D341Med (cell line): Measurements from ENCODE around the gene FAH.
"Not testable (repeated sequence)": the region's sequence is repeated elsewhere in the genome, so short reads cannot be mapped to it uniquely, and the experiment has no call there.

Experiments used
- DNase-seq: peaks from one replicate; pipeline ENCODE4 v3.0.0; 2012; ENCODE audit warnings: low spot score

FAH gene

GRCh38 chr15:80151576-80151975, 1.2 kb upstream of the FAH start:
- DNase-seq, result no peak

- DNase-seq, result peak; percentile 95
Measured at GRCh38 chr15:80152180-80152895, 461 bp upstream of the FAH start.

DNA sequence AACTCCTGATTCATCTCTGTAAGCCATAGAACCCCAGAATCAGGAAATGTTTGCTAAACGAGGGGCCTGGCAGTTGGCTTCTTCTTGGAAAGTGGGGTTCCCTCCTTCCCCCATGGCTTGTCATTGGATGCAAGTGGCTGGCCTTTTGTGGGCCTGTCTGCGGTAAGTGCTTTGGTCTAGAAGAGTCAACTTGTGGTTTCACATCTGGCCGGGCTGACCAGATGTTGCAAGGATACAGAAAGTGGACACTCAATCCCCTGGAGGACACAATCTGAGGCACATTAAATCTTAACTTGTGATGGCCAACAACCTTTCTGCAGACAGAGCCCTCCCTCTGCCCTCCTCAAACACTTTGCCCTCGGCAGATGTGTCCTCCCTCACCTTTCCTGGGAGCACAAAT, 1.1 kb downstream of the FAH start:
- DNase-seq, result no peak

DNA sequence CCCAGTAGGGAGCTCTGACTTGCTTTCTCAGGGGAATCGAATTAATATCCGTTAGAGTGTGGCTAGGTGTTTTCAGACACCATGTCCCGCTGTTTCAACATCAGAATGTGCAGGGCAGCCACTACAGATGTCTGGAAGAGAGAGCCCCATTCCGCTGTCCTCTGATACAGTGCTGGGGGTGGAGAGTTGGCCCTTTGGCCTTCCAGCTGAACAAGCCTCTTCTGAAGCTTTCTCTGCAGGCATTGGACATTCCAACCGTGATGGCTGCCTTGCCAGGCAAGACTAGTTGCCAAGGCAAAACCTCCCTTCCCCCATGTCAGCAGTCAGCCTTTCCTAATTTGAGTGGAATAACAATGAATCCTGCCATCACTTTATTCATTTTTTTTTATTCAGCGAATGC, 1.5 kb downstream of the FAH start:
- no peak for DNase-seq

DNA sequence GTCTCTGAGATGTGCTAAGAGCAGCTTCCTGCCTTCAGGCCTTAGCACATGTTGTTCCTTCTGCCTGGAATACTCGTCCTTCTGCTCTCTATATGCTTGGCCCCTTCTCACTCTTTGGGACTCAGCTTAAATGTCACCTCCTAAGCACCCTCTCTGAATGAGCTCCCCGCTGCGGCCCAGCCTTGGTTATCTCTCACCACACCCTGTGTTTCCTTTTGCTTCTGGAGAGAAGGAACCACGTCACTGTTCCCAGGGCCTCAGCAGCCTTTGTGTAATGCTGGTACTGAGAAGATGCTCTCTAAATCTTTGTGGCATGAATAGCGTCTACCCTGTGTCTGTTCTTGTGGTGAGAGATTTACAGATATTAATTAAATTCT, 2.2 kb downstream of the FAH start:
- no peak for DNase-seq

- DNase-seq, result not testable (repeated sequence)
Measured at GRCh38 chr15:80155378-80156175, 2.8 kb downstream of the FAH start.

DNA sequence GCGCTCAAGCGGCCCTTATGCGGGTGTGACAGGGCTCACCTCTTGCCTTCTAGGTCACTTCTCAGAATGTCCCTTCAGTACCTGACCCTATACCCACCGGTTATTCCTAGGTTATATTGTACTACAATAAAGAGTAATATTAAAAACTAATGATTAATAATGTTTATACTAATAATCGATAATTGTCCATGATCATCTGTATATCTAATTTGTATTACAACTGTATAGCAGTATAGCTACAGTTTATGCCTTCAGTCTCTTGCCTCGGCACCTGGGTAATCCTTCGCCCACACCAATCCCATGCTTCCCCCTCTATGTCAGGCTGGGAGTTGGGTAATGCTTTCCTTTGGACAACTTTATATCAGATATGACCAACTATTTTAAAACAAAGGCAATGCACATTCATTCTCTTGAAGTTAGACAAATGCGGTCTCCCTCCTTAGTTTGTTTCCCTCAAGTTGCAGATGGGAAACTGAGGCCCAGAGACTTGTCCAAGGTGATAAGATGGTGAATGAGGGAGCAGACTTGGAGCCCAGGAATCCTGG, 3.4 kb downstream of the FAH start:
- DNase-seq, result no peak

GRCh38 chr15:80157215-80157614, 4.4 kb downstream of the FAH start:
- DNase-seq, result no peak

- no peak for DNase-seq
Measured at GRCh38 chr15:80159301-80159700, 6.5 kb downstream of the FAH start.

GRCh38 chr15:80159811-80160569, 7.2 kb downstream of the FAH start:
- no peak for DNase-seq

GRCh38 chr15:80160570-80161156, 7.9 kb downstream of the FAH start:
- no peak for DNase-seq

GRCh38 chr15:80161468-80162016, 8.7 kb downstream of the FAH start:
- DNase-seq, result no peak

GRCh38 chr15:80162059-80162554, 9.3 kb downstream of the FAH start:
- DNase-seq, result no peak

DNA sequence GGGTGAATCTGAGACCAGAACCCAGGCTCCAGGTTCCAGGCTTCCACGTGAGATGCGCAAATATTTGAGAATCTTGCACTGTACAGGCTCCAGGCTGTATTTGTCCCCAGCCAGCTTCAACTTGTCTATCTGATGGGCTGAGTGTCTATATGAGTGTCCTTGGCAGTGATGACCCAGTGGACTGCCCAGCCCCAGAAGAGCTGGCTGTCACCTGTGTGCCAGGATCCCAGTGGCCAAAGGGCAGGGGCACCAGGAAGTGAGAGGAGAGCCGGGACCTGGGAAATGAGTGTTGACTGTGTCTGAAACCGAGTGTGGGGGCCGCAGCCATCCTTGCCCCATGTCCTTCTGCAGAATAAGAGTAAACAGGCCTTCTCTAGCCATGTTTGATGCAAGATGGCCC, 10.4 kb downstream of the FAH start:
- no peak for DNase-seq

- DNase-seq, result no peak
Measured at GRCh38 chr15:80163897-80164296, 11.1 kb downstream of the FAH start.

DNA sequence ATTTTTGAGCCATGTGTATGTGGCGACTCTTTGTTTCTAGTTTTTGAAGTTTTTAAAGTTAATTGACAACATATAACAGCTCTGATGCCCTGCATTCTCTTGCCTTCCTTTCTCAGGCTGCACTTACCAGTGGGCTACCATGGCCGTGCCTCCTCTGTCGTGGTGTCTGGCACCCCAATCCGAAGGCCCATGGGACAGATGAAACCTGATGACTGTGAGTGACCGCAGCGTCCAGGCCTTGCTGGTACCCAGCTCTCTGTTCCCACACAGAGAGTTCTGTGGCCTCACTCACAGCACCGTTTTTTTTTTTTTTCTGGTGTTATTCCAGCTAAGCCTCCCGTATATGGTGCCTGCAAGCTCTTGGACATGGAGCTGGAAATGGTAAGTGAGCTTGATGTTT, 15.1 kb downstream of the FAH start:
- DNase-seq, result no peak

DNA sequence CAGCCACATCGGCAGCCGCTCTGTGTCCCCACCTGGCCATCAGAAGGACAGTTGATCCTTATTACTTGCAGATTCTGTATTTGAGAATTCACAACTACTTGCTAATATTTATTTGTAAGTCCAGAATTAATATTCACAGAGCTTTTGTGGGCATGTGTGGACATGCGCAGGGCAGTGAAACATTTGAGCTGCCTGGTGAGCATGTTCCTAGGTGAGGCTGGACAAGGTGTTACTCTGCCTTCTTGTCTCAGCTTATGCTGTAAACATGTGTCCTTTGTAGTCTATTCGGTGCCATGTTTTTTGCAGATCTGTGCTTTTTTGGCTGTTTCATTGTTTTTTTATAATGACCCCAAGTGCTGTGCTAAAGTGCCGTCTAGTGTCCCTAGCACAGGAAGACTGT, 15.6 kb downstream of the FAH start:
- DNase-seq, result no peak

DNA sequence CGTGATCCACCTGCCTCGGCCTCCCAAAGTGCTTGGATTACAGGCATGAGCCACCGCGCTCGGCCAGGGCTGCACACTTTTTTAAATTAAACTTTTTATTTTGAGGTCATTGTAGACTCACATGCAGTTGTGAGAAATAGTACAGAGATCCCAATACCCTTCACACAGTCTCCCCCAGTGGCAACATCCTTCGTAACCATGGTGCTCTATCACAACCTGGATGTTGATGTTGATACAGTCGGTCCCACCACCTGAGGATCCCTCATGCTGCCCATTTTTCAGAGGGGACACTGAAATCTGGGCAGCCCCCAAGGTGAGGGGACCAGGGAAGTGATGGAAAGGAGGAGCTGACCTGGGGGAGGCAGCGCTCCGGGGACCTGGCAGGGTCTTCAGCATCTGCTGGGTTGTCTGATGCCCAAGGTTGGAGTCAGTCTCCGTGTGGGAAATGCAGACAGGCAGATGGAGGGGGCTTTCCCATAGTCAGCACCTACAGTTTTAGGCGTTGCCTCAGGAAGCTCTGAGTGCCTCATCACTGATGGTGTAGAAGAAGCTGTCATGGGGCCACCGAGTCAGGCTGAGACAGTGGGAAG, 17.1 kb downstream of the FAH start:
- DNase-seq, result no peak

DNA sequence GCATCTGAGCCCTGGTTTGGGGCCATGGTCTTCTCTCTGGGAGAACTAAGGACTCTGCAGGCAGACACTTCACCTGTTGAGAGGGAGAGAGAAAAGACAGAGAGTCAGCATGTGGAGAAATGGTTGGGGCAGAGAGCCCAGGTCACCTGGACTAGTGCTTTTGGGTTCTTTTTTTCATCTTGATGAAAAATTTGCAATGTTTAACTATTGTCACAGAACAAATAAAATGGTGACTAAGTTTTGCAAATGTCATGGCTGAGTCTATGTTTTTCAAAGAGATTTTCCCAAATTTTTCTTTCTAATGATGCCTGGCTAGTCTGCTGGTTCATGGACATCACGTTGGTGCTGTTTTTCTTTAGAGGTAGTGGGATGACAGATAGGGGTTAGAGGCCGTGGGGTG, 17.8 kb downstream of the FAH start:
- DNase-seq, result no peak

GRCh38 chr15:80171787-80172186, 19.0 kb downstream of the FAH start:
- no peak for DNase-seq

GRCh38 chr15:80172401-80172800, 19.6 kb downstream of the FAH start:
- DNase-seq, result no peak
